Epithelial cell of proximal tubule (primary cell): ENCODE data around the gene MKNK1. TPM values are rescaled to one million over a fixed set of nuclear protein-coding genes. Genes with fewer than 3 reads are reported as not detected.

ENCODE experiments used
- DNase-seq: peaks from one replicate; pipeline ENCODE4 v3.0.0-alpha.2; 2011; ENCODE audit warnings: low read depth
- H3K4me3 ChIP-seq: 2 replicates; pipeline ENCODE4 v1.5.1; 2011; ENCODE audit warnings: low read depth, mild to moderate bottlenecking, low read length
- CTCF ChIP-seq: conservative IDR thresholded peaks from 2 replicates; pipeline ENCODE4 v1.5.1; 2012; ENCODE audit warnings: low read depth, mild to moderate bottlenecking, low read length
- total RNA-seq: library from RNA; depleted of rRNA; stranded (reverse); fragments of >200 nt; gene quantifications from 2 replicates; pipeline ENCODE4 v1.2.3, GENCODE V29; 2015

The MKNK1 gene
- total RNA-seq, 1 donor from 2014 or later = 19.2 TPM

GRCh38 chr1:46596846-46597245 is 7.2 kb downstream of the MKNK1 start:
- TF ChIP-seq CTCF = no peak
- no peak for DNase-seq
- no peak overlapping the region for H3K4me3 ChIP-seq

DNA sequence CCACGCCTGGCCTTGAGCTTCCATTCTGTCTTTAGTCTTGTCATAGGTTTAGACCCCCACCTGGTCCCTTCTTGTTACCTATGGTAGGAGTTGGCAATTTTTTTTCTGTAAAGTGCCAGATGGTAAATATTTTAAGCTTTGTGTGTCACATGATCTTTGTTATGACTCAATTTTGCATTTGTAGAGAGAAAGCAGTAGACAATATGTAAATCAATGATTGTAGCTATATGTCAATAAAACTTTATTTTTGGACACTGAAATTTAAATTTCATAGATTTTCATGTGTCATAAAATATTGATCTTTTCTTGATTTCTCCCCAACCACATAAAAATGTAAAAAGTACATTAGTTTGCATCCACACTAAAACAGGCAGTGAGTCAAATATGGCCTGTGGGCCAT is 8.0 kb downstream of the MKNK1 start:
- H3K4me3 ChIP-seq = no peak overlapping the region
- DNase-seq = no peak
- no peak for TF ChIP-seq CTCF

DNA sequence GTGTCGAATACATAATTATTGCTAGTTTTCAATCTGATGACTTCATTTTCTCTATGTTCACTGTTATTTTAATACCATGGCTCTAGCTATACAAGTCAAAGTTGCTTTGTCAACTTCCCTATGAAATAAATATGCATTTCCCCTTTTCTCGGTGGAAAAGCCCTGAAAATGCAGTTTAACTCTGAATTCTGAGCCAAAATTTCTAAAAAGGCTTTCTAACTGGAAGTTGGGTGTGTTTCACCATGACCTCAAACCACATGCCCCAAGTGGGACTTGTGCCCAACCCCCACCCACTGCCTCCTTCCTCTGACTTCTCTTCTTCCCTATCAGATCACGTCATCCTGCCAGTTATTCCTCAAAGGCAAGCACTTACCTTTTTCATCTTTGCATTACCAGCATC is 8.9 kb downstream of the MKNK1 start:
- TF ChIP-seq CTCF = no peak
- no peak overlapping the region for H3K4me3 ChIP-seq
- no peak for DNase-seq

DNA sequence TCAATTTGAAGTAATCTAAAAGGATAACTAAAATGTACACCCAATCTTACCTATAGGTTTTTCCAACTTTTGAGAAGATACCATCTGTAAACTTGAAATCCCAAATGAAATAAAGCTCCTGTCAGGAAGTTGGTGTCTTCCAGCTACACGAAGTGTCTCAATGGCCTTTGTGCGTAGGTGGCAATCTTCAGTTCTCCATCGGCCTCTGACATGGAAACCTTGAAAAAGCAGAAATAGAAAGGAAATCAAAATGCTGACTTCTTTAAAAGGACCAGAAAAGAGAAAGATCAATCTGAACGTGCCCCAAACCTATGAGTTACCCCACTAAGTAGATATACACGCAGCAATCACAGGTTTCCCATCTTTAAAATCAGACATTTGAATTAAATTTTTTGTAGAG is 10.0 kb downstream of the MKNK1 start:
- TF ChIP-seq CTCF = no peak
- no peak for DNase-seq
- H3K4me3 ChIP-seq = no peak overlapping the region

GRCh38 chr1:46592823-46593222 is 11.2 kb downstream of the MKNK1 start:
- no peak for DNase-seq
- H3K4me3 ChIP-seq = no peak overlapping the region
- no peak for TF ChIP-seq CTCF

DNA sequence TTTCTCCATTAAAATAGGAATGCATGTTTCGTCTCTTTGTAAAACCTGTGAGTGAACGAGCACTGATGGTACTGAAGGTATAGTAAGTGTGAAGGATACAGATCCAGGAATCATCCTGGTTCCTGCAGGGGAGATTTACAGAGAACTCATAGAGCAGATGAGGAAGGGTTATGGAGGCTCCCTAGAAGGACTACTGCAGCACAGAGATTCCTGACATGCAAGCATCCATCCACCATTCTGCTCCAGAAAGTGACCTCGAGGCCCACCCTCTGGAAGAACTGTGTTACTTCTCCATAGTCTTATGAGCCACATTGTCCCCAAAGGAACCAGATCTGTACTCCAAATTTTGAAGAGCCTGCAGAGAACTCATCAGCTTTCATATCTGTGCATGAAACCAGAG is 14.5 kb downstream of the MKNK1 start:
- no peak overlapping the region for H3K4me3 ChIP-seq
- no peak for DNase-seq
- no peak for TF ChIP-seq CTCF

GRCh38 chr1:46587069-46587468 is 17.0 kb downstream of the MKNK1 start:
- no peak for DNase-seq
- H3K4me3 ChIP-seq = no peak overlapping the region
- TF ChIP-seq CTCF = no peak
